ENCODE measurements around the gene RBL1.
"Not testable (repeated sequence)": the region's sequence is repeated elsewhere in the genome, so short reads cannot be mapped to it uniquely, and the experiment has no call there.

The RBL1 gene

DNA sequence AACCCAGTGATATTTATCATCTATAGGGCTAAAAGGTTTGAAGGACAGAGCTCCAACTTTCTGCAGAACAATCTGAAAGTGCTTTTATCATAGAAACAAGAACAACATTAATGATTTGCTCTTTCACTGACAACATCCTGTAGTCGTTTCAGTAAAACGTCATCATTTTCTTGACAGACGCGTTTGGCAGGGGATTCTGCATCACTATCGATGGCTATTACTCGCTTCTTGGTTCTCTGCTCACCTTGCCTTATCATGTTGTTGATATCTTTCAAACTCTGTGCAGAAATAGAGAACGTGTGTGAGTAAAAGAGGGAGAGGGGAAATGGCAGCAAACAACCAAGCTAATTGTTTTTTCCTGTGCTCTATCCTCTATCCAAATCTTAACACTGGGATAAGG lies 97.1 kb downstream of the RBL1 start:
- no peak for DNase-seq (ENCODE audit: low read depth in 1 of 2, low spot score in 1 of 2)

- DNase-seq (ENCODE audit: low read depth in 1 of 2, low spot score in 1 of 2), result no peak
Observed at GRCh38 chr20:36997121-36997520, 98.7 kb downstream of the RBL1 start.

DNA sequence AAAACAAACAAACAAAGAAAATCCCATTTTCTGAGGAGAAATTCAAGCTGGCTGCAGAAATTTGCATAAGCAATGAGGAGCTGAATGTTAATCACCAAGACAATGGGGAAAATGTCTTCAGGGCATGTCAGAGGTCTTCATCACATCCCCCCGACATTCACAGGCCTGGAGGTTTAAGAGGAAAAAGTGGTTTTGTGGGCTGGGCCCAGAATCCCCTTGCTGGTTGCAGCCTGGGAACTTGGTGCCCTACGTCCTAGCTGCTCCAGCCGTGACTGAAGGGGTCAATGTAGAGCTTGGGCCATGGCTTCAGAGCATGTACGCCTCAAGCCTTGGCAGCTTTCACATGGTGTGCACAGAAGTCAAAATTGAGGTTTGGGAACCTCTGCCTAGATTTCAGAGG lies 101.6 kb downstream of the RBL1 start:
- DNase-seq (ENCODE audit: low read depth in 1 of 2, low spot score in 1 of 2), result not testable (repeated sequence)

GRCh38 chr20:36992802-36993334 lies 102.9 kb downstream of the RBL1 start:
- DNase-seq (ENCODE audit: low read depth in 1 of 2, low spot score in 1 of 2), result no peak

GRCh38 chr20:36991703-36992102 lies 104.1 kb downstream of the RBL1 start:
- DNase-seq (ENCODE audit: low read depth in 1 of 2, low spot score in 1 of 2), result no peak

DNA sequence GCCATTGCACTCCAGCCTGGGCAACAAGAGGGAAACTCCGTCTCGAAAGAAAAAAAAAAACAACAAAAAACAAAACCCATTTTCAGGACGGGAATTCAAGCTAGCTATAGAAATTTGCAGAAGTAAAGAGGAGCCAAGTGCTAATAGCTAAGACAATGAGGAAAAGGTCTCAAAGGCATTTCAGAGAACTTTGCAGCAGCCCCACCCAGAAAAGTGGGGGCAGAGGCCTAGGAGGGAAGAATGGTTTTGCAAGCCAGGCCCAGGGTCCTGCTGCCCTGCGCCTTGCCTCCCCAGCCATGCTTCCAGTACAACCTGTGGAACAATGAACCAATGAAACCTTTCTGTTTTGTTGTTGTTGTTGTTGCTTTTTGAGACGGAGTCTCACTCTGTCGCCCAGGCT lies 106.0 kb downstream of the RBL1 start:
- no peak for DNase-seq (ENCODE audit: low read depth in 1 of 2, low spot score in 1 of 2)

DNA sequence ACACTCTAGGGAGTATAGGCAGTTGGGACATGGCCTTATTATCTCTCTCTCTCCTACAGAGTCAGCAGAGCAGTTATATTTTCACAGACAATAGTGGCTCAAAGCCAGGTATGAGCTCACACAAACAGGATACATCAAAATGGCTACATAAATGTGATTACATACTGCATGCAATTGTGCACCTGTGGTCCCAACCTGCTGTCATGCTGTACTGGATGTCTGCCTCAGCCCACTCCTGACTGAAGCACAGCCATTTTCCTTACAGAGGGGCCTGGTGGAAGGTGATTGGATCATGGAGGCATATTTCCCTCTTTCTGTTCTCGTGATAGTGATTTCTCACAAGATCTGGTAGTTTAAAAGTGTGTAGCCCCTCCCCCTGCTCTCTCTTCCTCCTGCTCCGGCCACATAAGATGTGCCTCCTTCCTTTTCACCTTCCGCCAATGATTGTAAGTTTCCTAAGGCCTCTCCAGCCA lies 107.3 kb downstream of the RBL1 start:
- no peak for DNase-seq (ENCODE audit: low read depth in 1 of 2, low spot score in 1 of 2)

DNA sequence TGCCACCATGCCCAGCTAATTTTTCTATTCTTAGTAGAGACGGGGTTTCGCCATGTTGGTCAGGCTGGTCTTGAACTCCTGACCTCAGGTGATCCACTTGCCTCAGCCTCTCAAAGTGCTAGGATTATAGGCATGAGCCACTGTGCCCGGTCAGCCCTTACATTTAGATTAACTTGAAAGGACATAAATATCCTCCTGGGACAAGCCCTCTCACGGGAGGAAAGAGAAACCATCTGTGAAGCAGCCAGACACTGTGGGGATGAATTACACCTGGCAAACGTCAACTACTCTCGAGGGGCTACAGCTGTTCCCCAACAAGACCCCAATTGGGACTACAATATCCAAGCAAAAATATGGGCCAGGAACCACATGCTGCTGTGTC lies 111.5 kb downstream of the RBL1 start:
- DNase-seq (ENCODE audit: low read depth in 1 of 2, low spot score in 1 of 2), result no peak

DNA sequence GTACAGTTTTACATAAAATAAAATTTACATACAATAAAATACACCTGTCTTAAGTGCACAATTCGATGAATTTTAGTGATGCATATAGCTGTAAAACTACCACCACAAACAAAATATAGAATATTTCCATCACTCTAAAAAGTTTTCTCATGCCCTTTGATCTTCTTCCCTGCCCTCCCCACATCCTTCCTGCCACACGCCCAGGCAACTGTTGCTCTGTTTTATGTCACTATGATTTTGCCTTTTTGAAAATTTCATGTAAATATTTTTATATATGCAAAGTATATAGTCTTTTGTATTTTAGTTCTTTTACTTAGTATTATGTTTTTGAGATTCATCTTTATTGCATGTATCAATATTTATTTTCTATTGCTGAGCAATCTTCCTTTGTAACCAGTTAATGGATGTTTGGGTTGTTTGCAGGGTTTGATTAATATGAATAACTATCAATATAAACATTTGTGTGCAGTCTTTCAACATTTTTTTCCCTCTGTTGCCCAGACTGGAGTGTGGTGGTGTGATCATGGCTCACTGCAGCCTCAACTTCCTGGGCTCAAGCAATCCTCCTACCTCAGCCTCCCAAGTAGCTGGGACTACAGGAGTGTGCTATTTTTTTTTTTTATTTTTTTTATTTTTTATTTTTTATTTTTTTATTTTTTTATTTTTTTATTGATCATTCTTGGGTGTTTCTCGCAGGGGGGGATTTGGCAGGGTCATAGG lies 120.5 kb downstream of the RBL1 start:
- peak in 1 of 2 donors; percentile 38 for DNase-seq (ENCODE audit: low read depth in 1 of 2, low spot score in 1 of 2)

GRCh38 chr20:36974660-36975059 lies 121.1 kb downstream of the RBL1 start:
- no peak for DNase-seq (ENCODE audit: low read depth in 1 of 2, low spot score in 1 of 2)

DNA sequence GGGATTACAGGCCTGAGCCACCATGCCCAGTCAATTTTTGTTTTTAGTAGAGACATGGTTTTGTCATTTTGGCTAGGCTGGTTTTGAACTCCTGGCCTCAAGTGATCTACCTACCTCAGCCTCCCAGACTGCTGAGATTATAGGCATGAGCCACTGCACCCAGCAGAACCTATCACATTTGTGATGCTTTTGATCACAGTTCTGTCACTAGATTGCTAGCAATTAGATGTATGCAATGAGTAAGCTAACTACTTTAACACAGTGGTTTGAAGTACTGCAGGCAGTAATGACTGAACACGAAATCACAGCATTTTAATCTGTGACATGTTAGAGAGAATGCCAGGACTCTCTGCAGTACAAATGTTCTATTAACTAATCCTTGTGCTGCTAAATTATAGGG lies 124.7 kb downstream of the RBL1 start:
- no peak for DNase-seq (ENCODE audit: low read depth in 1 of 2, low spot score in 1 of 2)

DNA sequence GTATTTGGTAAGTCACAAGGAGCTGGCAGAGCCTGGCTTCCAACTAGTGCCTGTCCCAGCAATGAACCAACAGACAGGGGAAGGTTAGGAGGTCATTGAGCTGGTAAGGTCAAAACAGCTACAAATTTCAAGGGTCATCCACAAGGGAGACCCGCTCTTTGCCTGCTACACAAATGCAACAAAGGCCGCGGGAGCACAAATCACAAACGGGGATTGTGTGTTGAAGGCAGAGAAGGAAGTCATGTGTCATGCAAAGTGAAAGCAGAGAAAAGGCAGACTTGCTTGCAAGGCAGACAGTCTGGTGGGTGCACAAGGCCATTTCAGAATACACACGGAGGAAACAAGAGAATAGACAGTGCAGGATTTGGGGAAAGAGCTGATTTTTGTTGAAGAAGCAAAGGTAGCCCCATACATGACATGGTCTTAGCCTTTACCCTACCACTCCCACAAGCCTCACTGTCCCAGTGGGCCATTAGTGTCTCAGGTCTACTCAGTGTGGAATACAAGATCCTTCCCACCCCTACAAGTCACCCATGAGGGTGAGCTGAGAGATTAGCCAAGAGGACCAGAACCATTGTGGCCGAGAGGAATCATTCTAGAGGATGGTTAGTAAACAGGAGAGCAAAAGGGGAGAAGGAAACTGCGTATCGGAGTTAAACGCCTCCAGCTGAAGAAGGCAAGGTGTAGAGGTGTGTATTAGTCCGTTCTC lies 126.2 kb downstream of the RBL1 start:
- DNase-seq (ENCODE audit: low read depth in 1 of 2, low spot score in 1 of 2), result no peak

- no peak for DNase-seq (ENCODE audit: low read depth in 1 of 2, low spot score in 1 of 2)
Observed at GRCh38 chr20:36969051-36969450, 126.7 kb downstream of the RBL1 start.

- DNase-seq (ENCODE audit: low read depth in 1 of 2, low spot score in 1 of 2), result no peak
Observed at GRCh38 chr20:36967636-36968035, 128.2 kb downstream of the RBL1 start.

GRCh38 chr20:36966965-36967364 lies 128.8 kb downstream of the RBL1 start:
- DNase-seq (ENCODE audit: low read depth in 1 of 2, low spot score in 1 of 2), result not testable (repeated sequence)

- not testable (repeated sequence) for DNase-seq (ENCODE audit: low read depth in 1 of 2, low spot score in 1 of 2)
Observed at GRCh38 chr20:36962354-36962941, 133.3 kb downstream of the RBL1 start.

GRCh38 chr20:36959242-36959641 lies 136.6 kb downstream of the RBL1 start:
- DNase-seq (ENCODE audit: low read depth in 1 of 2, low spot score in 1 of 2), result no peak

DNA sequence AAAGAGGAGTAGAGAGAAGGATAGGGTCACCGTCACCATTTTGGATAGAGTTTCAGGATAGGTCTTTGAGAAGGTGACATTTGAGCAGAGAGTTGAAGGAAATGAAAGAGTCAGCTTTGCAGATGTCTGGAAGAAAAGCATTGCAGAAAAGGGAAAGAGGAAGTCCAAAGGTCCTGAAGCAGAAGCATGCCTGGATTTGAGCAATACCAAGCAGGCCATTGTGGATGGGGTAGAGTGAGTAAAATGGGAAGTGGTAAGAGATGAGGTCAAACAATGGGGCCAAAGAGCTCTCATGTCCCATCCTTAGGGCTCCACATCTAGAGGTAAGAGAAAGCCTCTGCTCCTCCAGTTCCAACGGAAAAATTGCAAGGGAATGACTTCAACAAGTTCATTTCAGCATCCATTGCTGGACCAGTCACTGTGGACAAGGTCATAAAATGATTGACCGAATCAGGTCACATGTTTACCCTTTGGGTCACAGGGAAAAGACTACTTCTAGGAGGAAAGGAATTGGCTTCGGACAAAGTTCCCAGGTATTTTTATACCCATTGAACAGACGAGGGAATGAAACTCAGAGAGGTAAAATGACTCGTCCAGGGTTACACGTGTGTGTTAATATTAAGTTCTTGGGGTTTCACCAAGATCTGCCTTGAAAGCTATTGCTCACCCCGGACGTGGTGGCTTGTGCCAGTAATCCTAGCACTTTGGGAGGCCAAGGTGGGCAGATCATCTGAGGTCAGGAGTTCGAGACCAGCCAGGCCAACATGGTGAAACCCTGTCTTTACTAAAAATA lies 137.7 kb downstream of the RBL1 start:
- no peak for DNase-seq (ENCODE audit: low read depth in 1 of 2, low spot score in 1 of 2)

- no peak for DNase-seq (ENCODE audit: low read depth in 1 of 2, low spot score in 1 of 2)
Observed at GRCh38 chr20:36956674-36957073, 139.1 kb downstream of the RBL1 start.

DNA sequence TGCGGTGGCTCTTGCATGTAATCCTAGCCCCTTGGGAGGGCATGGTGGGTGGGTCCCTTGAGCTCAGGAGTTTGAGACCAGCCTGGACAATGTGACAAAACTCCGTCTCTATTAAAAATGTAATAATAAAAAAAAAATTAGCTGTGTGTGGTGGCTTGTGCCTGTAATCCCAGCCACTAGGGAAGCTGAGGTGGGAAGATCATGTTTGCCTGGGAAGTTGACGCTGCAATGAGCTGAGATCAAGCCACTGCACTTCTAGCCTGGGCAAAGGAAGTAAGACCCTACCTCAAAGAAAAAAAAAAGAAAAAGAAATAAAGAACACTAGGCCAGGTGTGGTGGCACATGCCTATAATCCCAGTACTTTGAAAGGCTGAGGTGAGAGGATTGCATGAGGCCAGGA lies 139.8 kb downstream of the RBL1 start:
- no peak for DNase-seq (ENCODE audit: low read depth in 1 of 2, low spot score in 1 of 2)

All from stimulated activated CD4-positive, alpha-beta T cell treated with anti-CD3 and anti-CD28 coated beads, Interleukin-15, amount 100 ng/mL, for 1 hour (primary cell).